ENCODE results near the gene LMTK2. TPM values are rescaled to one million over a fixed set of nuclear protein-coding genes. Genes with fewer than 3 reads are reported as not detected.

LMTK2 gene
- total RNA-seq (12.4 TPM), polyA plus RNA-seq (6.8 TPM)

DNA sequence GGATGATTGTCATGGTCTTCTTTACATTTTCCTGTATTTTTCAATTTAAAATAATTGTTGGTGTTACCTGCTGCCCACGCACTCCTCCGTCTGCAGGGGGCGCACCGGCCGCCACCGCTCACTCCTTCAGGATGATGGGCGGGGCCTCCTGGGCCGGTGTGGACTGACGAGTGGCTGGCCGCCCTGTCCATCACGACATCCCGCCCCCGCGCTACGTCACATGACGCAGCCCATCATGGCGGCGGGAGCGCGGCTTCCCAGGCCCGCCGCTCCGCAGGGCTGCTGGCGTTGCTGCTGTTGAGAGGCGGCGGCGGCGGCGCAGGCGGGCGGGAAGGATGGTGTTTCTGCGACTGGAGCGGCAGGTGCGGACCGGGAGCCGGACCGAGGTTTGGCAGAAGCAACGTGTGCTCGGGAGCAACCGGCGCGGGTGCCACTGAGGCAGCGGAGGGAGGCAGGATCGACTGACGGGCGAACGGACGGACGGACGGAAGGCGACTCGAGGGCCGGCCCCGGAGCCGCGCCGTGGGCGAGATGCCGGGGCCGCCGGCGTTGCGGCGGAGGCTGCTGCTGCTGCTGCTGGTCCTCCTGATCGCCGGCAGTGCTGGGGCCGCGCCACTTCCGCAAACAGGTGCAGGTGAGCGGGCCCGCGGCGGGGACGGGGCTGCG is at the start of gene LMTK2:
Gene LMTK2, plus strand, starts transcription at position 216 of the 666 bp plus-strand sequence. Its CDS starts 316 bp downstream, at position 532.
- under 1% methylated on average over 75 of the region's 75 CpGs for WGBS
- peak; percentile 66 for DNase-seq (ENCODE audit: extremely low spot score)

DNA sequence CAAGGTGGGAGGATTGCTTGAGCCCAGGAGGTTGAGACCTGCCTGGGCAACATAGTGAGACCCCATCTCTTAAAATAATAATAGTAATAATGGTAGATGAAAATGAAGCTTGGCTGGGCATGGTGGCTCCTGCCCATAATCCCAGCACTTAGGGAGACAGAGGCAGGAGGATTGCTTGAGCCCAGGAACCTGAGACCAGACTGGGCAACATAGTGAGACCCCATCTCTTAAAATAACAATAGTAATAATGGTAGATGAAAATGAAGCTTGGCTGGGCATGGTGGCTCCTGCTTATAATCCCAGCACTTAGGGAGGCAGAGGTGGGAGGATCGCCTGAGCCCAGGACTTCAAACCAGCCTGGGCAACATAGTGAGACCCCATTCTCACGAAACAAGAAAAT is 49.5 kb upstream of the LMTK2 start:
- Histone ChIP-seq H3K27ac (ENCODE audit: low read depth) (no peak overlapping the region), H3K36me3 (ENCODE audit: insufficient read depth) (no peaks in the 10 kb centered on the region), H3K4me1 (ENCODE audit: insufficient read depth) (no peaks in the 10 kb centered on the region), H3K4me3 (ENCODE audit: low read depth, low read length) (no peak overlapping the region)
- no peak for DNase-seq (ENCODE audit: extremely low spot score)
- 91% methylated on average over 2 of the region's 2 CpGs for WGBS

More for the DNA sequence above, at the start of gene LMTK2:
- H3K36me3 ChIP-seq (ENCODE audit: insufficient read depth) = no peaks in the 10 kb centered on the region
- H3K4me3 ChIP-seq (ENCODE audit: low read depth, low read length) = peak within 1 kb of the TSS; percentile 93
- H3K4me1 ChIP-seq (ENCODE audit: insufficient read depth) = no peaks in the 10 kb centered on the region
- H3K27ac ChIP-seq (ENCODE audit: low read depth) = peak within 1 kb of the TSS; percentile 75

DNA sequence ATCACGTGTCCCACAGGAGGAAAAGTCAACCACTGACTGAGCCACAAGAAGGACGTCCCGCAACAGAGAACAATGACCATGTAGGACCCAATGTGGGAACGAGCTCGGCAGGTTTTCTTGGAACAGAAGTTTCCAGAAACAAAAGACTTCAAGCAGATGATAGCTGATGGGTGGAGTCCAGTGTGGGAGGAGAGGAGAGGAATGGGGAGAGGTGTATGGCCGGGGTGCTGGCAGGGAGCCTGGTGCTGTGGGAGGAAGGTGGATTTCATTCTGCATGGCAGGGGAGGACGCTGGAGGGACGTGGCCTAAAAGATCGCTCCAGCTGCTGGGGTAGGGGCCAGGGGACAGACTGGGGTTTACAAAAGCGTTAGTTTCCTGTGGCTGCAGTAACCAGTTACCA is 48.5 kb upstream of the LMTK2 start:
- 75% methylated on average over 10 of the region's 10 CpGs for WGBS
- Histone ChIP-seq H3K36me3 (ENCODE audit: insufficient read depth) (no peaks in the 10 kb centered on the region), H3K27ac (ENCODE audit: low read depth) (no peak overlapping the region), H3K4me1 (ENCODE audit: insufficient read depth) (no peaks in the 10 kb centered on the region), H3K4me3 (ENCODE audit: low read depth, low read length) (no peak overlapping the region)
- no peak for DNase-seq (ENCODE audit: extremely low spot score)

DNA sequence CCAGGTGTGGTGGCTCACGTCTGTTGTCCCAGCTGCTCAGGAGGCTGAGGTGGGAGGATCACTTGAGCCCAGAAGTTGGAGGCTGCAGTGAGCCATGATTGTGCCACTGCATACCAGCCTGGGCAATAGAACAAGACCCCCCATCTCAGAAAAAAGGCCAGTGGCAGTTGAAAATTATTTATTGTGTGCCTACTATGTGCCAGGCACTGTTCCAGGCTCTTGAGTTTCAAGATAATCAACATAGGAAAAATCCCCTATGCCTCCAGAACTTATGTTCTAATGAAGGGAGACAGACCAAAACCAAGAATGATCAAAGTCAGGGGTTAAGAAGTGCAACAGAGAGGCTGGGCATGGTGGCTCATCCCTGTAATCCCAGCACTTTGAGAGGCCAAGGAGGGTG is 42.4 kb upstream of the LMTK2 start:
- no peaks in the 10 kb centered on the region for H3K4me1 ChIP-seq (ENCODE audit: insufficient read depth)
- H3K36me3 ChIP-seq (ENCODE audit: insufficient read depth) = no peaks in the 10 kb centered on the region
- H3K27ac ChIP-seq (ENCODE audit: low read depth) = no peak overlapping the region
- no peak for DNase-seq (ENCODE audit: extremely low spot score)
- 81% methylated on average over 1 of the region's 1 CpG for WGBS
- no peak overlapping the region for H3K4me3 ChIP-seq (ENCODE audit: low read depth, low read length)

DNA sequence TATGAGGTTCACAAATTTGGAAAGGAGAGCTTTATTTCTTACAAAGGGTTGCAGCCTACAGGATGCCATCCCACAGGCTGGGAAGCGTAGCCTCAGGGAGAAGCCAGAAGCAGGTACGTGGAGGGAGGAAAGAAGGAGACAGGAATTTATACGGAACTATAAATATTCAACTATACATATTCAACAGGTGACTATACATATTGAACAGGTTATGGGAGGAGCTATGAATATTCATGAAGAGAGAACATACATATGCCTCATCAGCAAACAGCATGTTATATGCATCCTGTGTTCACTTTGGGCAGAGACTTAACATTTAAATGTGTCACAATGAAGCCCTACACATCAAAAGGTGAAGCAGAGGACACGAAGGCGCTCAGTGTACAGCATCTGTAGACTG is 40.5 kb upstream of the LMTK2 start:
- Histone ChIP-seq H3K4me3 (ENCODE audit: low read depth, low read length) (no peak overlapping the region), H3K4me1 (ENCODE audit: insufficient read depth) (no peaks in the 10 kb centered on the region), H3K36me3 (ENCODE audit: insufficient read depth) (no peaks in the 10 kb centered on the region), H3K27ac (ENCODE audit: low read depth) (no peak overlapping the region)
- DNase-seq (ENCODE audit: extremely low spot score) = no peak
- WGBS = 95% methylated on average over 5 of the region's 5 CpGs

DNA sequence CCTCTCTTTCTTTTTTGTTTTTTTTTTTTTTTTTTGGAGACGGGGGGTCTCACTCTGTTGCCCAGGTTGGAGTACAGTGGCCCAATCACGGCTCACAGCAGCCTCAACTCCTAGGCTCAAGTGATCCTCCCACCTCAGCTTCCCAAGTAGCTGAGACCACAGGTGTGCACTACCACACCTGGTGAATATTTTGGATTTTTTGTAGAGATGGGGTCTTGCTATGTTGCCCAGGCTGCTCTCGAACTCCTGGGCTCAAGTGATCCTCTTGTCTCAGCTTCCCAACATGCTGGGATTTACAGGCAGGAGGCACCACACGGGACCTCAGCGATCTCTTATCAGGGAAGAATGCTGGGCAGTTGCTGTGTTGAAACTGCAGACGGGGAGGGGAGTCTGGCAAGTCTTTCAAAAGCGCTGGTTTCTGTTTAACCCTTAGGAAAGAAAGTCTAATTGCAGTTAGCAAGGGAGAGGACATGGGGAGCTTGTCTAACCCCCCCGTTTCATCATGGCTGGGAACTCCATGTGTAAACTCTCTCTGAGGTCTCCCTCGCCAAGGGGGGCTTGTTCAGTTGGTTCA is 39.6 kb upstream of the LMTK2 start:
- H3K4me3 ChIP-seq (ENCODE audit: low read depth, low read length) = no peak overlapping the region
- WGBS = 66% methylated on average over 9 of the region's 9 CpGs

DNA sequence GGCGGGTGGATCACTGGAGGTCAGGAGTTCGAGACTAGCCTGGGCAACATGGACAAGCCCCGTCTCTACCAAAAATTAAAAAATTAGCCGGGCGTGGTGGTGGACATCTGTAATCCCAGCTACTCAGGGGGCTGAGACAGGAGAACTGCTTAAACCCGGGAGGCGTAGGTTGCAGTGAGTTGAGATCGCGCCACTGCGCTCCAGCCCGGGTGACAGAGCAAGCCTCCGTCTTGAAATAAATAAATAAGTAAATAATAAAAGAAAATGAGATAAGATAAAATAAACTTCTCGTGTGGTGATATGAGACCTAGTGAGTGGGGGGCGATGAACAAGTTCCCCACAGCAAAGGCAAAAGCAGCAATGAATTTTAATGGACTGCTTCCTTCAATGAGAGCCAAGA is 33.6 kb upstream of the LMTK2 start:
- H3K36me3 ChIP-seq (ENCODE audit: insufficient read depth) = no peaks in the 10 kb centered on the region
- 90% methylated on average over 14 of the region's 14 CpGs for WGBS

More for the DNA sequence above, 39.6 kb upstream of the LMTK2 start:
- H3K36me3 ChIP-seq (ENCODE audit: insufficient read depth) = no peaks in the 10 kb centered on the region
- H3K27ac ChIP-seq (ENCODE audit: low read depth) = no peak overlapping the region
- H3K4me1 ChIP-seq (ENCODE audit: insufficient read depth) = no peaks in the 10 kb centered on the region
- DNase-seq (ENCODE audit: extremely low spot score) = no peak

DNA sequence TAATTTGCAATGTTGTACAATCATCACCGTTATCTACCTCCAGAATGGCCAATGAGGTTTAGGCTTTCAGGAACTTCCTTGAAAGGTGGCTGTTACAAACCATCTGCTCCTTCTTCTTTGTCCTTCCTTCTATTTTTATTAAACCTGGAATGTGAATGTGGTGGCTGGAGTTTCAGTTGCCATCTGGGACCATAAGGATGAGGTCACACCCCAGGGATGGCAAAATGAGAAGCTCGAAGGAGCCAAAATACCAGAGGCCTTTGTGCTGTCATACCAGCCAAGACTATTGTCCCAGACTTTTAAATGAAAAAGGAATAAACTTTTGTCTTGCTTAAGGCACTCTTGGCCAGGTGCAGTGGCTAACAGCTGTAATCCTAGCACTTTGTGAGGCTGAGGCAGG is 30.9 kb upstream of the LMTK2 start:
- H3K36me3 ChIP-seq (ENCODE audit: insufficient read depth) = no peaks in the 10 kb centered on the region
- H3K4me3 ChIP-seq (ENCODE audit: low read depth, low read length) = no peak overlapping the region
- DNase-seq (ENCODE audit: extremely low spot score) = no peak
- no peaks in the 10 kb centered on the region for H3K4me1 ChIP-seq (ENCODE audit: insufficient read depth)
- H3K27ac ChIP-seq (ENCODE audit: low read depth) = no peak overlapping the region
- 80% methylated on average over 2 of the region's 2 CpGs for WGBS

More for the DNA sequence above, 33.6 kb upstream of the LMTK2 start:
- Histone ChIP-seq H3K4me3 (ENCODE audit: low read depth, low read length) (no peak overlapping the region), H3K27ac (ENCODE audit: low read depth) (no peak overlapping the region), H3K4me1 (ENCODE audit: insufficient read depth) (no peaks in the 10 kb centered on the region)
- no peak for DNase-seq (ENCODE audit: extremely low spot score)

DNA sequence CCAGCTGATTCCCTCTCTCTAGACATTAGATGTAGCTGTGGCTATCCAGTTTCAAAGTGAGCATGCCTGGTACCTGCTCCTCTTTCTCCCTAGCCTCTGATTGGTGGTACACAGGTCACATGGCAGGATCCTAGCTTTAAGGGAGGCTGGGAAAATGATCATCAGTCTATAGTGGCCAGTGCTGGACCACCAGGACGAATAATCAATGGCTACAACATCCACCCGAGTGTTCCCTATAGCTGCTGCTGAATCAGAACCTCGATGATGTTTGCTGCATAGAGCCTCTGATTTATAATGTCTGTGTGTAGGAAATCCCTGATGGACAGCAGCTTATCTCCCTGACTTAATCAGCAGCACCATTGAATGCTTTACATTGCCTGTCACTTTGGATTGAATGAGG is 28.9 kb upstream of the LMTK2 start:
- Histone ChIP-seq H3K4me1 (ENCODE audit: insufficient read depth) (no peaks in the 10 kb centered on the region), H3K36me3 (ENCODE audit: insufficient read depth) (no peaks in the 10 kb centered on the region), H3K27ac (ENCODE audit: low read depth) (no peak overlapping the region), H3K4me3 (ENCODE audit: low read depth, low read length) (no peak overlapping the region)
- WGBS = 80% methylated on average over 3 of the region's 3 CpGs
- no peak for DNase-seq (ENCODE audit: extremely low spot score)

DNA sequence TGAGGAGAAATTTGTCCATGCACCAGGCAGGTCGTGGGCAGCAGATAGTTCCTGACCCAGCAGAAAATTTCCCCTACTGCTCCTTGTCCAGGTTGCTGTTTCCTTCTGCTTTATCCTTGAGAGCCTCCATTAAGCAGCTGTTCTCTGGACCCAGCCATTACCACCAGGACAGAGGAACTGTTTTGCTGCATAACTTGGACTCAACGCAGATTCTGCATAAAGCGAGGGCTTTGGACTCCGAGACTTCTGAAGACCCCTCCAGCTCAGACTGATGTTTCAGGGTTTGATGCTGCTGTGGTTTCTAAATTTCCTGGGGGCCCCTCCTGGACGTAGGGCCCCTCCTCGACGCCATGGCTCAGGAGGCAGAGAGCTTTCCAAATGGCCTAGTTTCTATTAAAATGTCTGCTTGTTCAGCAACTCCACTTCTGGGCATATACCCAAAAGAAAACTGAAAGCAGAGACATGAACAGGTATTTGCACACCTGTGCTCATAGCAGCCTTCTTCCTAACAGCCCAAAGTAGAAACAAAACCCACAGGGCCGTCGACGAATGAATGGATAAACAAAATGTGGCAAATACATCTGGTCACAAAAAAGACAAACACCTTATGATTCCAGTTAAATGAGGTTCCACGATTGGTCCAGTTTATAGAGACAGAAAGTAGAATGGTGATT is 28.3 kb upstream of the LMTK2 start:
- 74% methylated on average over 11 of the region's 11 CpGs for WGBS
- Histone ChIP-seq H3K4me3 (ENCODE audit: low read depth, low read length) (no peak overlapping the region), H3K27ac (ENCODE audit: low read depth) (no peak overlapping the region), H3K36me3 (ENCODE audit: insufficient read depth) (no peaks in the 10 kb centered on the region), H3K4me1 (ENCODE audit: insufficient read depth) (no peaks in the 10 kb centered on the region)
- no peak for DNase-seq (ENCODE audit: extremely low spot score)

DNA sequence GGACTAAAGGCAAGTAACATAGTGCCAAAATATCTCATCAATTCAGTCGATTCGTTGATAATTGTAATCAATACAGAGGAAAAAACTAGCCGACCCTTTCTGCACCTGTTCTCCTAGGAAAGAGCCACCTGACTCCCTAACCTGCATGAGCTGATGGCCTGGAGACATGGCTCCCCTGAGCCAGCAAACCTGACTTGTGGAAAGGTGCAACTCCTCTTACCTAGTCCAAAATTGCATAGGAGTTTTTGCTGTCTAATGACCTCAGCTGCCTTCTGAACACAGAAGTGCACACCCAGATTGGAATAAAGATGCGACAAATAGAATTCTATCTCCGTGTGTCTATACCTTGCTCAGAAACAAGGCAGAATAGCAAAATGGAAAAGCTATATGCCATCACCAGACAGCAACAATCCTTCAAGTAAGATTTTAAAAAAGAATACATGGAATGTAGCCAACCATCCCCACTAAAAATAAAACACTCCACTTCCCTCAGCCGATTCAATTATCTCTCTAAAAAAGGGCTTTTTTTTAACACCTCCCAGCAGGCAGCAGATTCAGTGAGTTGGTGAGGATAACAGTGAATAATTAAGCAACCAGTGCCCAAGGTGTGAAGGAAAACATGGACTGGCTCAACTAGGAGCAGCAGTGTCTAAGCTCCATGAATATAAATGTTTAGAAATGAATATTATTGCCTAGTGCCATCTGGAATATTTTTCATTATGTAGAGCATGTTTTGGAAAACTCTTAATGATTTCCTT is 26.6 kb upstream of the LMTK2 start:
- 59% methylated on average over 6 of the region's 6 CpGs for WGBS
- no peak for DNase-seq (ENCODE audit: extremely low spot score)
- no peaks in the 10 kb centered on the region for H3K36me3 ChIP-seq (ENCODE audit: insufficient read depth)

DNA sequence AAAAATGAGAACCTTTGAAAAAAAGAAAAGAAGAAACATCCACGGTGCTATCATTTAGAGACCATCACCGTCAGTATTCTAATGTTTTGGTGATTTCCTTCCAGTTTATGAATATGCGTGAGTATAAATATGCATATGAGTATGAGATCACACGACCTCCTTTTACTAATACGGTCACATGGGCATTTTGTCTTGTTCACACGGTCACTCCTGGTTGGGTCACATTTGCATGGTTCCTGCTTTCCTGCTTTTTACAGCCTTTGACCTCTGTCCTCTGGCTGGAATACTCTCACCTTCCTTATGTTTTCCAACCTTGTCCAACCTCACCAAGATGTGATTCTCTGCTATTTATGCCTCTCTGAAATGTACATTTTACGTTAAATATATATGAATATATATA is 25.3 kb upstream of the LMTK2 start:
- H3K27ac ChIP-seq (ENCODE audit: low read depth) = no peak overlapping the region
- WGBS = 78% methylated on average over 7 of the region's 7 CpGs
- no peaks in the 10 kb centered on the region for H3K4me1 ChIP-seq (ENCODE audit: insufficient read depth)
- H3K36me3 ChIP-seq (ENCODE audit: insufficient read depth) = no peaks in the 10 kb centered on the region
- no peak overlapping the region for H3K4me3 ChIP-seq (ENCODE audit: low read depth, low read length)
- no peak for DNase-seq (ENCODE audit: extremely low spot score)

More for the DNA sequence above, 26.6 kb upstream of the LMTK2 start:
- no peak overlapping the region for H3K4me3 ChIP-seq (ENCODE audit: low read depth, low read length)
- H3K27ac ChIP-seq (ENCODE audit: low read depth) = no peak overlapping the region
- no peaks in the 10 kb centered on the region for H3K4me1 ChIP-seq (ENCODE audit: insufficient read depth)

DNA sequence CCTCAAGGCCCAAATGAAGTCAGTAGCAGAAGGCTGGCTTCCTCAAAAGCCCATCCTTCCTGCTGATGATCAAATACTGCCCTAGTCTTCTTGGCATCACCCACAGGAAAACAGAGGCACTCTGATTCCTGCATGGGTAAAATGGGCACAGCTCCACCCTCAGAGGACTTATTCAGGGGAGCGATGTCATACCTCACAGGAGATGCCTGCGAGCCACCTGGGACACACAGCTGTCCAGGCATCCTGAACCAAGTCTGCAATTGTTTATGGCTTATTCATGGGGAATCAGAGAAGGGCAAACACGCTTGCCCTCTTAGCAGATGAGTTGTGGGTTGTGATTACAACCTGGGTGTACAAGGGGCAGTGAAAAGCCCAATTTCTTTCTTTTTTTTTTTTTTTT is 22.0 kb upstream of the LMTK2 start:
- DNase-seq (ENCODE audit: extremely low spot score) = no peak
- Histone ChIP-seq H3K27ac (ENCODE audit: low read depth) (no peak overlapping the region), H3K36me3 (ENCODE audit: insufficient read depth) (no peaks in the 10 kb centered on the region), H3K4me1 (ENCODE audit: insufficient read depth) (no peaks in the 10 kb centered on the region), H3K4me3 (ENCODE audit: low read depth, low read length) (no peak overlapping the region)
- 86% methylated on average over 3 of the region's 3 CpGs for WGBS

Measured in urinary bladder (tissue), 4 donors.